Lower leg skin (tissue), 3 donors: ENCODE data around the gene FRMD7.

Source experiments
- CTCF ChIP-seq, 3 donors: fragments of 450-650 bp; IDR thresholded peaks; one replicate each; pipeline ENCODE4 v1.5.1; 2016; ENCODE audit warnings: antibody characterized with exemption in 3 of 3, mild to moderate bottlenecking in 3 of 3, moderate library complexity in 2 of 3
- POLR2A ChIP-seq, 2 donors: fragments of 450-650 bp; IDR thresholded peaks; one replicate each; pipeline ENCODE4 v1.6.1; 2016 to 2017; ENCODE audit warnings: antibody characterized with exemption in 2 of 2, mild to moderate bottlenecking in 1 of 2, moderate library complexity in 1 of 2

GRCh38 chrX:132173647-132174046 is 45.8 kb upstream of the FRMD7 start:
- TF ChIP-seq CTCF (IDR thresholded peaks at IDR 0.05), result no peak
- no peak for TF ChIP-seq POLR2A (IDR thresholded peaks at IDR 0.05)
